ENCODE results near the gene ALLC.
A peak's percentile ranks its signal among the peaks of the same experiment; 100 is the strongest.

ALLC gene

GRCh38 chr2:3705782-3706181 lies 47.8 kb downstream of the ALLC start:
- TF ChIP-seq POLR2A (IDR thresholded peaks at IDR 0.05; ENCODE audit: low read depth, low read length) = no peak
- FAIRE-seq (no peak), DNase-seq (ENCODE audit: insufficient read length, low spot score) (no peak)

GRCh38 chr2:3706892-3707291 lies 48.9 kb downstream of the ALLC start:
- DNase-seq (ENCODE audit: insufficient read length, low spot score) (no peak), FAIRE-seq (no peak)
- no peak for TF ChIP-seq POLR2A (IDR thresholded peaks at IDR 0.05; ENCODE audit: low read depth, low read length)

GRCh38 chr2:3708576-3708975 lies 50.6 kb downstream of the ALLC start:
- TF ChIP-seq POLR2A (IDR thresholded peaks at IDR 0.05; ENCODE audit: low read depth, low read length) = no peak
- FAIRE-seq (no peak), DNase-seq (ENCODE audit: insufficient read length, low spot score) (no peak)

DNA sequence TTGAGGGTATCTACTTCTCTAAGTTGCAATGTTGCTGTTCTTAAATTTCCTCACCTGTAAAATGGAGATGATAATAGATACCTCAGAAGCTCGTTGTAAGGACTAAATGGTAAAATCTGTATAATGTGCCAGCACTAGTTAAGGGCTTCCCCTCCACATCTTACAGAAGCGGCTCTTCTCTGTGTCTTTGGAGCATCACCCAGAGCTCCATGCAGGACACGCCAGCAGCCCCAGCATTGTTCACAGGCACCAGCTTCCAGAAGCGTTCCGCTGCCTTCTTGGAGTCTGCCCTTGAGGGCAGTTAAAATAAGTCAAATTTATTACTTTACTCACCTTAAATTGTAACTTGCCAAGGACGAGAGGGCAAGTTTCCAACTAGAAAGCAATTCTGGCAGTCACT lies 51.2 kb downstream of the ALLC start:
- DNase-seq (ENCODE audit: insufficient read length, low spot score) (no peak), FAIRE-seq (no peak)
- no peak for TF ChIP-seq POLR2A (IDR thresholded peaks at IDR 0.05; ENCODE audit: low read depth, low read length)

GRCh38 chr2:3712424-3712823 lies 54.4 kb downstream of the ALLC start:
- FAIRE-seq = no peak
- no peak for DNase-seq (ENCODE audit: insufficient read length, low spot score)
- no peak for TF ChIP-seq POLR2A (IDR thresholded peaks at IDR 0.05; ENCODE audit: low read depth, low read length)

DNA sequence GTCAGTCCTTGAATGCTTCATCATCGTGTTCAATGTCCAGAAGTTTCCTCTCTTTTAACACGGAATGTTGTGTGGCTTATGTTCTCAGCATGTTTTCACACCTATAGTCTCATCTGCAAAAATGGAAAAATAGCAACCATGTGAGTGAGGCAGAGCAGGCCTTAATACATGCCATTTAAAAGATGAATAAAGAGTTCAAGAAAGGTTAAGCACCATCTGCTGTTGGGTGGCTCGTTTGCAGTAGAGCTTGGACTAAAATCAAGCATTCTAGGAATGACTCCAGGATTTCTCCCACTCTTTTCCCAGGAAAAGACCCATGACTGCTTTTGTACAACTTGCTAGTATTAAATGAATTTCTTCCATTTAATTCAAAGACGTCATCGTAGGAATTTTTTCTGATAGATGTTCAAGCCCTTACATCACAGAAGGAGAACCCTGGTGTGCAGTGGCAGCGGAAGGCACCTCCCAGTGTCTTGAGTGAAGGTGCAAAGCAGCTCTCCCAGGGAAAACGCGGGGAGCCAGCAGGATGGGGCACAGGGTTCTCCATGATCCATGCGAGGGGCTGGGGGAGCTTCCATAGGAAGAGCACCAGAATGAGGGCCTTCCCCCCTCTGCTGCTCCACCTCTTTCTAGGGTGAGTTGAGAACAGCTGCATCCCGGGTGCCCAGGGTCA lies 55.0 kb downstream of the ALLC start:
- FAIRE-seq (no peak), DNase-seq (ENCODE audit: insufficient read length, low spot score) (no peak)
- no peak for TF ChIP-seq POLR2A (IDR thresholded peaks at IDR 0.05; ENCODE audit: low read depth, low read length)

DNA sequence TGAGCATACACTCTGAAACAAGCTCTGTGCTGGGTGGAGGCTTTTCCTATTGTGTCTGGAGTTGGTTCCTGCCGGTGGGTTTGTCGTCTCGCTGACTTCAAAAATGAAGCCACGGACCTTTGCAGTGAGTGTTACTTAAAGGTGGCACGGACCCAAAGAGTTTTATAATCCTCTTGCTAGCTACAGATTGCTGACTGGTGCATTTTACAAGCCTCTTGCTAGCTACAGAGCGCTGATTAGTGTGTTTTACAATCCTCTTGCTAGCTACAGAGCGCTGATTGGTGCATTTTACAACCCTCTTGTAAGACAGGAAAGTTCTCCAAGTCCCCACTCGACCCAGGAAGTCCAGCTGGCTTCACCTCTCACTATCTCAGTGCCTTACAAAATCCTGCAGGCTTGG lies 60.7 kb downstream of the ALLC start:
- no peak for TF ChIP-seq POLR2A (IDR thresholded peaks at IDR 0.05; ENCODE audit: low read depth, low read length)

DNA sequence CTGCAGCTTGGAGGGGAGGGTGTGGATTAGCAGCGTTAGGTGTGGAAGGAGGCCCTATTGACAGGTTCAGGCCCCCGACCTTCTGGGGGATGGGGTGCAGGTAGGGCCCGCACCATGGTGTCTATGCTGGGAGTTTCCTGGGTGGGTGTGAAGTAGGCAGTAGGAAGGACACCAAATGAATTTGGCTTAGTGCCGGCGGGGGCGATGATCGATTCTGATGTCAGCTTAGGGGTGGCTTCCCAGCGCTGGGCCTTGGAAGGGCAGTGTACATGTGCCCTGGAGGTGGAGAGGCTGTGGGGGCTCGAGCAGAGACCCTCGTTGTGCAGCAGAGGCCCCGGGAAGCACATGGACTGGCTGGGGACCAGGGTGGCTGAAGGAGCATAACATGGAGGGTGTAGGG lies 67.0 kb downstream of the ALLC start:
- no peak for TF ChIP-seq POLR2A (IDR thresholded peaks at IDR 0.05; ENCODE audit: low read depth, low read length)
- FAIRE-seq = no peak

More for the DNA sequence above, 60.7 kb downstream of the ALLC start:
- no peak for FAIRE-seq
- DNase-seq (ENCODE audit: insufficient read length, low spot score) = no peak

DNA sequence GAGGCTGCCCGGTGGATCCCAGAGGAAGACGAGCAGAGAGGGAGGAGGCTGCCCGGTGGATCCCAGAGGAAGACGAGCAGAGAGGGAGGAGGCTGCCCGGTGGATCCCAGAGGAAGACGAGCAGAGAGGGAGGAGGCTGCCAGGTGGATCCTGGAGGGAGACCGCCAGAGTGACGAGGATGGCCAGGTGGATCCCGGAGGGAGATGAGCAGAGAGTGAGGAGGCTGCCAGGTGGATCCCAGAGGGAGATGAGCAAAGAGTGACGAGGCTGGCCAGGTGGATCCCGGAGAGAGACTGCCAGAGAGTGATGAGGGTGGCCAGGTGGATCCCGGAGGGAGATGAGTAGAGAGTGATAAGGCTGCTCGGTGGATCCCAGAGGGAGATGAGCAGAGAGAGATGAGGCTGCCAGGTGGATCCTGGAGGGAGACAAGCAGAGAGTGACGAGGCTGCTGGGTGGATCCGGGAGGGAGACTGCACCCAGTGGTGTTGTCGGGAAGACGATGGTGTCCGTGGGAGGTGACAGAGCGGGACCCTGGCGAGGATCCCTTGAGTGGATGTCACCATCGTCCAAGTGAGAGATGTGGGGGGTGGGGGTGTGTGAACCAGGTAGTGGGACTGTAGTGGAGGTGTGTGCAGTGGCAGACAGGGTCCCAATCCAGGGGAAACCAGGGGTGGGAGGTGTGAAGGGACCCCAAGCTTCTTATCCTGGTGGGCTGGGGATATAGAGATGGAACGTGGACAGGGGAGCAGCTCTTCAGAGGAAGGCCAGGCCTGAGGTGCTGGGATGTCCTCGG lies 67.7 kb downstream of the ALLC start:
- TF ChIP-seq POLR2A (IDR thresholded peaks at IDR 0.05; ENCODE audit: low read depth, low read length) = no peak
- FAIRE-seq = no peak
- DNase-seq (ENCODE audit: insufficient read length, low spot score) = no peak

More for the DNA sequence above, 67.0 kb downstream of the ALLC start:
- DNase-seq (ENCODE audit: insufficient read length, low spot score) = no peak

GRCh38 chr2:3726511-3726910 lies 68.5 kb downstream of the ALLC start:
- FAIRE-seq = no peak
- DNase-seq (ENCODE audit: insufficient read length, low spot score) = no peak
- TF ChIP-seq POLR2A (IDR thresholded peaks at IDR 0.05; ENCODE audit: low read depth, low read length) = no peak

GRCh38 chr2:3727397-3728045 lies 69.5 kb downstream of the ALLC start:
- FAIRE-seq = no peak
- no peak for TF ChIP-seq POLR2A (IDR thresholded peaks at IDR 0.05; ENCODE audit: low read depth, low read length)
- no peak for DNase-seq (ENCODE audit: insufficient read length, low spot score)

DNA sequence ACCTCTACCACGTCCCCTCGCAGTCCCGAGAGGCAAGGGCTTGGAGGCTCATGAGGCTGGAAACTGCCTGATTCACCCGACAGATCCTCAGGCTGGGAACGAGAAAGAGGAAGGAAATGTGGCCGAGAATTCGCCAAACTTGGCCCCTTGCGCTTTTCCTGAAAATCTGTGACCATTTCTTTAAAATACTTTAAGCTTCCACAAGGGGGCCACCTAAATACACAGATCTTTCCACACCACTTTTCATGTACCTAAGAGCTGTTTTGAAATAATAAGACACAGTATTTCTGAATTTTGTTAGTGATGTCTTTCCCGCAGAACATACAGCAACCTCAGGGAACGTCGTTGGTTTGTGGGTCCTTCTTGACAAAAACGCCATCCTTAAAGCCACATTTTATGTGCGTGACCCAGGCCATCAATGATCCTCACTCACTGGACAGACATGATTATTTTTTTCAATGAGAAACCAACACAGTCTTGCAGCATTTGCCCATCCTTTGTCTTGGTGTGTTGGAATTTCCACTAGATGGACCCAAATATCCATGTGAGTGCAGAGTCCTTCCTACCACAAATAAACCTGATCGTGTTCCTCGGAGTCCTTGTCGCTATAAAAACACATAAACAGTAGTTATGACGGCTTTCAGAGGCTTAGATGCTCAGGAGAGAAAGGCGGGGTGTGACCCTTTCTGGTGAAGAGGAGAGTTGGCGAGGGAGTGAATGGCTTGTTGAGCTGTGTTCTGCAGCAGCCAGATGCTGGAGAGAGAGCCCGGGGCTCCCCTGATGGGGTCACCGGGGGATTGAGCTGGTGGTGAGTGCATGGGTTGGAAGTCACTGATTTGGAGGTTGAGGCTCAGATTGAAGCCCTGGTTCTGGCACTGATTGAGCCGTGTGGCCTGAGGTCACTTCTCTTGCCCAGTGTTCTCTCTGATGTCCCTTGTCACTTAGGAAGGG lies 70.4 kb downstream of the ALLC start:
- DNase-seq (ENCODE audit: insufficient read length, low spot score) = peak; percentile 39
- no peak for TF ChIP-seq POLR2A (IDR thresholded peaks at IDR 0.05; ENCODE audit: low read depth, low read length)
- FAIRE-seq = no peak

DNA sequence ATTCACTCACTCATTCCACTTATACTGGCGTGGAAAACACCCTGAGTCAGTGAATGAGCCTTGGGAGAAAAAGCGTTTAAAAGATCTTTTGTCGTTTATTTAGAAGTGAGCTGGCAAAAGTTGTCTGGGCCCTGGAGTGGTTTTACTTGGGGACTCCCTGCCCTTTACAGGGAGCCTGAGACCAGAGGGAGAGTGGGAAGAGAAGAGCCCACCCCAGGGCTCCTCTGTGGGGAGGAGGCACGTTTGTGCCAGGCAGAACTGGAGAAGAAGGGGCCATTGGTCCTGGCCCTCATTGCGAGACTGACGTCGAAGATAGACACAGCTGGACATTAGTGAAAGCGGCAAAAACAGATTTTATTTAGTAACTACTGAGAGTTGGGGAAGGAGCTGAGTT lies 71.1 kb downstream of the ALLC start:
- FAIRE-seq (no peak), DNase-seq (ENCODE audit: insufficient read length, low spot score) (no peak)
- no peak for TF ChIP-seq POLR2A (IDR thresholded peaks at IDR 0.05; ENCODE audit: low read depth, low read length)

- no peak for TF ChIP-seq POLR2A (IDR thresholded peaks at IDR 0.05; ENCODE audit: low read depth, low read length)
- no peak for DNase-seq (ENCODE audit: insufficient read length, low spot score)
- no peak for FAIRE-seq
Observed at GRCh38 chr2:3729786-3730185, 71.8 kb downstream of the ALLC start.

Data from H54 (cell line).